ENCODE data around the gene FFAR1.

The FFAR1 gene

GRCh38 chr19:35341006-35341405, 6.7 kb upstream of the FFAR1 start:
- Histone ChIP-seq H3K4me3 (no peak overlapping the region), H3K4me1 (no peaks in the 10 kb centered on the region), H3K9me3 (no peaks in the 10 kb centered on the region), H3K36me3 (replicated peaks) (no peaks in the 10 kb centered on the region), H3K27me3 (ENCODE audit: low read depth) (peaks cover 14% of the 10 kb centered on the region)
- no peak for DNase-seq (ENCODE audit: low spot score in 2 of 2)
- in situ Hi-C loops (cut with MboI; ENCODE audit: low sequenced_read_pairs) = no loop called here

GRCh38 chr19:35341565-35342225, 6.0 kb upstream of the FFAR1 start:
- Histone ChIP-seq H3K36me3 (replicated peaks) (no peaks in the 10 kb centered on the region), H3K4me1 (no peaks in the 10 kb centered on the region), H3K4me3 (no peak overlapping the region), H3K27me3 (ENCODE audit: low read depth) (peaks cover 21% of the 10 kb centered on the region), H3K9me3 (no peaks in the 10 kb centered on the region)
- no peak for DNase-seq (ENCODE audit: low spot score in 2 of 2)
- in situ Hi-C loops (cut with MboI; ENCODE audit: low sequenced_read_pairs) = no loop called here

- H3K27me3 ChIP-seq (ENCODE audit: low read depth) = peaks cover 28% of the 10 kb centered on the region
- H3K36me3 ChIP-seq (replicated peaks) = no peaks in the 10 kb centered on the region
- H3K9me3 ChIP-seq = no peaks in the 10 kb centered on the region
- in situ Hi-C loops (cut with MboI; ENCODE audit: low sequenced_read_pairs) = no loop called here
- no peak for DNase-seq (ENCODE audit: low spot score in 2 of 2)
- H3K4me1 ChIP-seq = no peaks in the 10 kb centered on the region
- H3K4me3 ChIP-seq = no peak overlapping the region
Measured at GRCh38 chr19:35342430-35342829, 5.3 kb upstream of the FFAR1 start.

GRCh38 chr19:35344511-35345031, 3.1 kb upstream of the FFAR1 start:
- in situ Hi-C loops (cut with MboI; ENCODE audit: low sequenced_read_pairs) = no loop called here
- peaks cover 33% of the 10 kb centered on the region for H3K27me3 ChIP-seq (ENCODE audit: low read depth)

GRCh38 chr19:35345671-35346111, 2.0 kb upstream of the FFAR1 start:
- no peak for DNase-seq (ENCODE audit: low spot score in 2 of 2)
- Histone ChIP-seq H3K36me3 (replicated peaks) (no peaks in the 10 kb centered on the region), H3K4me3 (no peak overlapping the region), H3K27me3 (ENCODE audit: low read depth) (peaks cover 33% of the 10 kb centered on the region), H3K9me3 (no peaks in the 10 kb centered on the region), H3K4me1 (no peaks in the 10 kb centered on the region)
- in situ Hi-C loops (cut with MboI; ENCODE audit: low sequenced_read_pairs) = no loop called here

More at GRCh38 chr19:35344511-35345031, 3.1 kb upstream of the FFAR1 start:
- H3K4me1 ChIP-seq = no peaks in the 10 kb centered on the region
- H3K36me3 ChIP-seq (replicated peaks) = no peaks in the 10 kb centered on the region
- no peak overlapping the region for H3K4me3 ChIP-seq
- H3K9me3 ChIP-seq = no peaks in the 10 kb centered on the region
- DNase-seq (ENCODE audit: low spot score in 2 of 2) = no peak

- no peaks in the 10 kb centered on the region for H3K4me1 ChIP-seq
- H3K36me3 ChIP-seq (replicated peaks) = no peaks in the 10 kb centered on the region
- peaks cover 33% of the 10 kb centered on the region for H3K27me3 ChIP-seq (ENCODE audit: low read depth)
- in situ Hi-C loops (cut with MboI; ENCODE audit: low sequenced_read_pairs) = no loop called here
- H3K9me3 ChIP-seq = no peaks in the 10 kb centered on the region
- DNase-seq (ENCODE audit: low spot score in 2 of 2) = no peak
- H3K4me3 ChIP-seq = no peak overlapping the region
Measured at GRCh38 chr19:35346193-35347052, 1.3 kb upstream of the FFAR1 start.

GRCh38 chr19:35347930-35348298, 212 bp downstream of the FFAR1 start:
- H3K27me3 ChIP-seq (ENCODE audit: low read depth) = peaks cover 29% of the 10 kb centered on the region
- H3K4me1 ChIP-seq = no peaks in the 10 kb centered on the region
- H3K36me3 ChIP-seq (replicated peaks) = no peaks in the 10 kb centered on the region
- no peak overlapping the region for H3K4me3 ChIP-seq
- DNase-seq (ENCODE audit: low spot score in 2 of 2) = no peak
- H3K9me3 ChIP-seq = no peaks in the 10 kb centered on the region
- in situ Hi-C loops (cut with MboI; ENCODE audit: low sequenced_read_pairs) = no loop called here

GRCh38 chr19:35348911-35349611, 1.4 kb downstream of the FFAR1 start:
- in situ Hi-C loops (cut with MboI; ENCODE audit: low sequenced_read_pairs) = no loop called here
- DNase-seq (ENCODE audit: low spot score in 2 of 2) = no peak
- H3K4me3 ChIP-seq = no peak overlapping the region
- no peaks in the 10 kb centered on the region for H3K36me3 ChIP-seq (replicated peaks)
- no peaks in the 10 kb centered on the region for H3K9me3 ChIP-seq
- peaks cover 34% of the 10 kb centered on the region for H3K27me3 ChIP-seq (ENCODE audit: low read depth)
- H3K4me1 ChIP-seq = no peaks in the 10 kb centered on the region

GRCh38 chr19:35349614-35350521, 2.2 kb downstream of the FFAR1 start:
- in situ Hi-C loops (cut with MboI; ENCODE audit: low sequenced_read_pairs) = no loop called here
- no peak for DNase-seq (ENCODE audit: low spot score in 2 of 2)
- Histone ChIP-seq H3K4me1 (no peaks in the 10 kb centered on the region), H3K9me3 (no peaks in the 10 kb centered on the region), H3K36me3 (replicated peaks) (no peaks in the 10 kb centered on the region), H3K4me3 (no peak overlapping the region), H3K27me3 (ENCODE audit: low read depth) (peaks cover 30% of the 10 kb centered on the region)

- no peak for DNase-seq (ENCODE audit: low spot score in 2 of 2)
- peaks cover 27% of the 10 kb centered on the region for H3K27me3 ChIP-seq (ENCODE audit: low read depth)
- no peaks in the 10 kb centered on the region for H3K9me3 ChIP-seq
- in situ Hi-C loops (cut with MboI; ENCODE audit: low sequenced_read_pairs) = no loop called here
- H3K4me1 ChIP-seq = no peaks in the 10 kb centered on the region
- no peaks in the 10 kb centered on the region for H3K36me3 ChIP-seq (replicated peaks)
- no peak overlapping the region for H3K4me3 ChIP-seq
Measured at GRCh38 chr19:35350591-35350990, 2.9 kb downstream of the FFAR1 start.

- in situ Hi-C loops (cut with MboI; ENCODE audit: low sequenced_read_pairs) = no loop called here
- Histone ChIP-seq H3K9me3 (no peaks in the 10 kb centered on the region), H3K4me1 (no peaks in the 10 kb centered on the region), H3K36me3 (replicated peaks) (no peaks in the 10 kb centered on the region), H3K4me3 (no peak overlapping the region), H3K27me3 (ENCODE audit: low read depth) (peaks cover 17% of the 10 kb centered on the region)
- no peak for DNase-seq (ENCODE audit: low spot score in 2 of 2)
Measured at GRCh38 chr19:35351411-35352176, 3.9 kb downstream of the FFAR1 start.

GRCh38 chr19:35352177-35352447, 4.4 kb downstream of the FFAR1 start:
- Histone ChIP-seq H3K4me1 (no peaks in the 10 kb centered on the region), H3K4me3 (no peak overlapping the region), H3K9me3 (no peaks in the 10 kb centered on the region), H3K27me3 (ENCODE audit: low read depth) (peaks cover 12% of the 10 kb centered on the region), H3K36me3 (replicated peaks) (no peaks in the 10 kb centered on the region)
- in situ Hi-C loops (cut with MboI; ENCODE audit: low sequenced_read_pairs) = no loop called here
- no peak for DNase-seq (ENCODE audit: low spot score in 2 of 2)
